Ascending aorta (tissue), 2 donors: ENCODE results near the gene TASP1. TPM values are rescaled to one million over a fixed set of nuclear protein-coding genes. Genes with fewer than 3 reads are reported as not detected.

Source experiments
- DNase-seq, 2 donors: peaks; one replicate each; pipeline ENCODE4 v3.0.0-alpha.2; 2019; ENCODE audit warnings: low spot score in 2 of 2
- H3K27ac ChIP-seq, 2 donors: fragments of 200-600 bp; sonication (generic); one replicate each; pipeline ENCODE4 v1.5.1; 2016 to 2017; ENCODE audit warnings: mild to moderate bottlenecking in 1 of 2
- H3K27me3 ChIP-seq: fragments of 200-600 bp; sonication (generic); one replicate; pipeline ENCODE4 v1.5.1; 2017
- H3K36me3 ChIP-seq, 2 donors: fragments of 200-600 bp; sonication (generic); one replicate each; pipeline ENCODE4 v1.5.1; 2016
- H3K4me1 ChIP-seq, 2 donors: fragments of 200-600 bp; sonication (generic); one replicate each; pipeline ENCODE4 v1.5.1; 2016 to 2017; ENCODE audit warnings: mild to moderate bottlenecking in 1 of 2
- H3K4me3 ChIP-seq, 2 donors: fragments of 200-600 bp; sonication (generic); one replicate each; pipeline ENCODE4 v1.5.1; 2016 to 2017; ENCODE audit warnings: mild to moderate bottlenecking in 1 of 2
- H3K9me3 ChIP-seq, 2 donors: fragments of 200-600 bp; sonication (generic); one replicate each; pipeline ENCODE4 v1.5.1; 2016
- CTCF ChIP-seq, 3 experiments: fragments of 200-600 bp in 2 of 3; fragments of 450-650 bp in 1 of 3; sonication (generic) in 2 of 3; IDR thresholded peaks; one replicate each; pipeline ENCODE4 v1.5.1; 2016 to 2019; ENCODE audit warnings: antibody characterized with exemption in 3 of 3, mild to moderate bottlenecking in 1 of 3, moderate library complexity in 1 of 3
- intact Hi-C: fragments of 100-400 bp; cut with DNase I; formaldehyde crosslinking; loops from one replicate; pipeline ENCODE4 v1.15.1; 2023
- total RNA-seq: library from RNA; depleted of rRNA; stranded (reverse); fragments of >200 nt; gene quantifications from one replicate; pipeline ENCODE4 v1.1.0, GENCODE V29; 2016

TASP1 gene
- total RNA-seq, 1 donor from 2014 or later, result 17.2 TPM

- Histone ChIP-seq H3K4me3 (no peak overlapping the region), H3K27ac (no peak overlapping the region), H3K36me3 (peaks cover 2 to 6% of the 10 kb centered on the region in 2 donors), H3K4me1 (peaks cover 0 to 12% of the 10 kb centered on the region in 2 donors), H3K9me3 (no peaks in the 10 kb centered on the region), H3K27me3 (no peaks in the 10 kb centered on the region)
- DNase-seq, result no peak
- no peak for TF ChIP-seq CTCF (IDR thresholded peaks at IDR 0.05)
- intact Hi-C loops, result no loop called here
Measured at GRCh38 chr20:13412806-13413445, 225.8 kb downstream of the TASP1 start.

- DNase-seq, result no peak
- Histone ChIP-seq H3K4me1 (no peaks in the 10 kb centered on the region), H3K36me3 (no peaks in the 10 kb centered on the region), H3K9me3 (no peaks in the 10 kb centered on the region), H3K27ac (no peak overlapping the region), H3K27me3 (no peaks in the 10 kb centered on the region), H3K4me3 (no peak overlapping the region)
- TF ChIP-seq CTCF (IDR thresholded peaks at IDR 0.05), result no peak
- intact Hi-C loops, result no loop called here
Measured at GRCh38 chr20:13404293-13404692, 234.4 kb downstream of the TASP1 start.

GRCh38 chr20:13403453-13403852, 235.3 kb downstream of the TASP1 start:
- no peak for TF ChIP-seq CTCF (IDR thresholded peaks at IDR 0.05)
- no peaks in the 10 kb centered on the region for H3K36me3 ChIP-seq
- H3K9me3 ChIP-seq, result no peaks in the 10 kb centered on the region
- H3K27ac ChIP-seq, result no peak overlapping the region
- DNase-seq, result no peak
- no peak overlapping the region for H3K4me3 ChIP-seq
- no peaks in the 10 kb centered on the region for H3K27me3 ChIP-seq
- intact Hi-C loops, result no loop called here
- H3K4me1 ChIP-seq, result no peaks in the 10 kb centered on the region

GRCh38 chr20:13402986-13403385, 235.7 kb downstream of the TASP1 start:
- Histone ChIP-seq H3K4me3 (no peak overlapping the region), H3K27me3 (no peaks in the 10 kb centered on the region), H3K4me1 (no peaks in the 10 kb centered on the region), H3K9me3 (no peaks in the 10 kb centered on the region), H3K27ac (no peak overlapping the region), H3K36me3 (no peaks in the 10 kb centered on the region)
- intact Hi-C loops, result no loop called here
- no peak for DNase-seq
- TF ChIP-seq CTCF (IDR thresholded peaks at IDR 0.05), result no peak

GRCh38 chr20:13402171-13402760, 236.5 kb downstream of the TASP1 start:
- H3K27ac ChIP-seq, result no peak overlapping the region
- H3K27me3 ChIP-seq, result no peaks in the 10 kb centered on the region
- H3K4me3 ChIP-seq, result no peak overlapping the region
- intact Hi-C loops, result no loop called here
- H3K36me3 ChIP-seq, result no peaks in the 10 kb centered on the region
- DNase-seq, result no peak
- no peak for TF ChIP-seq CTCF (IDR thresholded peaks at IDR 0.05)
- H3K4me1 ChIP-seq, result no peaks in the 10 kb centered on the region
- H3K9me3 ChIP-seq, result no peaks in the 10 kb centered on the region
